GM19455 (cell line): Measurements from ENCODE around the gene ANKZF1.

Source experiments
- ATAC-seq: cut with Tn5 transposase; IDR thresholded peaks from one replicate; pipeline ENCODE4 v1.9.1; 2021; ENCODE audit not compliant: unreplicated experiment

The ANKZF1 gene

GRCh38 chr2:219225350-219225749 is 4.3 kb upstream of the ANKZF1 start:
- no peak for ATAC-seq

- ATAC-seq, result no peak
Measured at GRCh38 chr2:219228041-219228910, 1.3 kb upstream of the ANKZF1 start.

- no peak for ATAC-seq
Measured at GRCh38 chr2:219228911-219229304, 698 bp upstream of the ANKZF1 start.

- ATAC-seq, result no peak
Measured at GRCh38 chr2:219230059-219230540, 494 bp downstream of the ANKZF1 start.

- no peak for ATAC-seq
Measured at GRCh38 chr2:219234331-219234730, 4.7 kb downstream of the ANKZF1 start.

GRCh38 chr2:219243291-219243761 is 13.7 kb downstream of the ANKZF1 start:
- no peak for ATAC-seq

- ATAC-seq, result no peak
Measured at GRCh38 chr2:219244789-219245147, 15.2 kb downstream of the ANKZF1 start.

GRCh38 chr2:219245148-219245898 is 15.7 kb downstream of the ANKZF1 start, which contains the start of the genes GLB1L and STK16:
TSS of gene GLB1L (minus strand) at chr2:219245444. CDS start at chr2:219243573, 1,871 bp downstream.
TSS of gene STK16 (plus strand) at chr2:219245479. CDS start at chr2:219246000, 521 bp downstream.
- ATAC-seq, result peak; percentile 87

- no peak for ATAC-seq
Measured at GRCh38 chr2:219245899-219246230, 16.3 kb downstream of the ANKZF1 start.

GRCh38 chr2:219246559-219246958 is 17.0 kb downstream of the ANKZF1 start:
- ATAC-seq, result no peak

- no peak for ATAC-seq
Measured at GRCh38 chr2:219247678-219248642, 18.4 kb downstream of the ANKZF1 start.

GRCh38 chr2:219248845-219249202 is 19.2 kb downstream of the ANKZF1 start:
- ATAC-seq, result no peak

GRCh38 chr2:219249203-219249980 is 19.8 kb downstream of the ANKZF1 start:
- no peak for ATAC-seq

- no peak for ATAC-seq
Measured at GRCh38 chr2:219250049-219250781, 20.6 kb downstream of the ANKZF1 start.

- ATAC-seq, result no peak
Measured at GRCh38 chr2:219251656-219252055, 22.1 kb downstream of the ANKZF1 start.

GRCh38 chr2:219252084-219252483 is 22.5 kb downstream of the ANKZF1 start:
- ATAC-seq, result no peak

GRCh38 chr2:219252570-219252899 is 22.9 kb downstream of the ANKZF1 start:
- ATAC-seq, result no peak

GRCh38 chr2:219252900-219253752 is 23.5 kb downstream of the ANKZF1 start, which contains the start of gene TUBA4B:
TSS of gene TUBA4B (plus strand) at chr2:219253243. CDS start at chr2:219253408, 165 bp downstream.
- ATAC-seq, result peak; percentile 28
